H9 (cell line): ENCODE measurements around the gene ASAP3. TPM values are rescaled to one million over a fixed set of nuclear protein-coding genes. Genes with fewer than 3 reads are reported as not detected.

ENCODE experiments used
- DNase-seq: peaks from one replicate; pipeline ENCODE4 v3.0.0-alpha.2; 2017
- H2AFZ ChIP-seq: one replicate; pipeline ENCODE4 v1.6.1; 2013; ENCODE audit warnings: mild to moderate bottlenecking, low read length, control low read depth, moderate library complexity
- H2AK5ac ChIP-seq: 2 replicates; pipeline ENCODE4 v1.6.1; 2013; ENCODE audit warnings: low read length, control low read depth, mixed read lengths; ENCODE audit not compliant: insufficient read length
- H2BK120ac ChIP-seq: one replicate; pipeline ENCODE4 v1.6.1; 2013; ENCODE audit warnings: low read depth, mild to moderate bottlenecking, low read length, control low read depth, inconsistent platforms; ENCODE audit not compliant: poor library complexity, severe bottlenecking
- H2BK12ac ChIP-seq: 2 replicates; pipeline ENCODE4 v1.6.1; 2013; ENCODE audit warnings: low read length, control low read depth, mixed read lengths, low read depth; ENCODE audit not compliant: insufficient read length
- H2BK15ac ChIP-seq: 2 replicates; pipeline ENCODE4 v1.6.1; 2013; ENCODE audit warnings: low read depth, low read length, control low read depth
- H2BK20ac ChIP-seq: one replicate; pipeline ENCODE4 v1.6.1; 2013; ENCODE audit warnings: low read depth, mild to moderate bottlenecking, low read length, control low read depth, inconsistent platforms; ENCODE audit not compliant: poor library complexity, severe bottlenecking
- H2BK5ac ChIP-seq: 2 replicates; pipeline ENCODE4 v1.6.1; 2013; ENCODE audit warnings: low read length, control low read depth, mixed read lengths; ENCODE audit not compliant: insufficient read length
- H3K14ac ChIP-seq: 2 replicates; pipeline ENCODE4 v1.6.1; 2013; ENCODE audit warnings: low read length, control low read depth; ENCODE audit not compliant: insufficient read depth
- H3K18ac ChIP-seq: 2 replicates; pipeline ENCODE4 v1.6.1; 2013; ENCODE audit warnings: low read depth, mild to moderate bottlenecking, mixed read lengths, low read length, control low read depth; ENCODE audit not compliant: insufficient read length
- H3K23ac ChIP-seq: 2 replicates; pipeline ENCODE4 v1.6.1; 2013; ENCODE audit warnings: low read length, control low read depth, mixed read lengths, low read depth; ENCODE audit not compliant: insufficient read length
- H3K23me2 ChIP-seq: 2 replicates; pipeline ENCODE4 v1.6.1; 2013; ENCODE audit warnings: low read depth, mild to moderate bottlenecking, mixed read lengths, low read length, control low read depth; ENCODE audit not compliant: insufficient read length, poor library complexity, severe bottlenecking
- H3K27ac ChIP-seq: 2 replicates; pipeline ENCODE4 v1.5.1; 2013; ENCODE audit warnings: low read length, control low read depth, mixed read lengths, low read depth; ENCODE audit not compliant: insufficient read length
- H3K27me3 ChIP-seq: 2 replicates; pipeline ENCODE4 v1.6.1; 2013; ENCODE audit warnings: low read length, control low read depth, inconsistent platforms; ENCODE audit not compliant: insufficient read depth
- H3K4ac ChIP-seq: 2 replicates; pipeline ENCODE4 v1.6.1; 2013; ENCODE audit warnings: low read depth, mild to moderate bottlenecking, control low read depth, inconsistent platforms, low read length, moderate library complexity
- H3K4me1 ChIP-seq: 2 replicates; pipeline ENCODE4 v1.6.1; 2013; ENCODE audit warnings: low read length, control low read depth, inconsistent platforms; ENCODE audit not compliant: insufficient read depth
- H3K4me2 ChIP-seq: 2 replicates; pipeline ENCODE4 v1.6.1; 2013; ENCODE audit warnings: low read length, control low read depth, mixed read lengths; ENCODE audit not compliant: insufficient read length, insufficient read depth
- H3K56ac ChIP-seq: 2 replicates; pipeline ENCODE4 v1.6.1; 2013; ENCODE audit warnings: low read depth, mild to moderate bottlenecking, mixed read lengths, low read length, control low read depth; ENCODE audit not compliant: insufficient read length
- H3K79me1 ChIP-seq: 2 replicates; pipeline ENCODE4 v1.6.1; 2013; ENCODE audit warnings: low read depth, mild to moderate bottlenecking, moderate library complexity, low read length, control low read depth, inconsistent platforms; ENCODE audit not compliant: insufficient read depth, poor library complexity, severe bottlenecking
- H3K79me2 ChIP-seq: 2 replicates; pipeline ENCODE4 v1.6.1; 2013; ENCODE audit warnings: low read length, control low read depth, inconsistent platforms; ENCODE audit not compliant: insufficient read depth
- H3K9ac ChIP-seq: 2 replicates; pipeline ENCODE4 v1.6.1; 2013; ENCODE audit warnings: low read length, control low read depth, mixed read lengths; ENCODE audit not compliant: insufficient read length; ENCODE audit errors: extremely low read depth
- H3K9me3 ChIP-seq: one replicate; pipeline ENCODE4 v1.6.1; 2013; ENCODE audit warnings: low read depth, low read length, inconsistent platforms; ENCODE audit not compliant: control insufficient read depth
- H3T11ph ChIP-seq: one replicate; pipeline ENCODE4 v1.6.1; 2013; ENCODE audit warnings: mild to moderate bottlenecking, low read length, control low read depth, inconsistent platforms
- H4K20me1 ChIP-seq: one replicate; pipeline ENCODE4 v1.6.1; 2013; ENCODE audit not compliant: control insufficient read depth, insufficient read length, insufficient read depth
- H4K5ac ChIP-seq: 2 replicates; pipeline ENCODE4 v1.6.1; 2013; ENCODE audit warnings: low read depth, mild to moderate bottlenecking, mixed read lengths, low read length, control low read depth; ENCODE audit not compliant: insufficient read length
- H4K8ac ChIP-seq: replicated peaks from 2 replicates; pipeline ENCODE4 v1.6.1; 2013; ENCODE audit warnings: low read length, control low read depth, mixed read lengths, low read depth; ENCODE audit not compliant: insufficient read length
- H4K91ac ChIP-seq: 2 replicates; pipeline ENCODE4 v1.6.1; 2013; ENCODE audit warnings: low read depth, mild to moderate bottlenecking, moderate library complexity, mixed read lengths, low read length, control low read depth; ENCODE audit not compliant: insufficient read length
- H3K27ac Mint-ChIP-seq, 3 experiments: 2 replicates in 2 of 3; 3 replicates in 1 of 3; pipeline ENCODE4 v1.8.0; 2020 to 2021; ENCODE audit warnings: mixed read lengths in 3 of 3, mild to moderate bottlenecking in 1 of 3, moderate library complexity in 1 of 3
- H3K27me3 Mint-ChIP-seq: 2 replicates; pipeline ENCODE4 v1.8.0; 2021; ENCODE audit warnings: low read depth, mild to moderate bottlenecking, moderate library complexity, mixed read lengths
- H3K36me3 Mint-ChIP-seq, 3 experiments: 2 replicates in 2 of 3; 3 replicates in 1 of 3; pipeline ENCODE4 v1.8.0; 2020 to 2021; ENCODE audit warnings: low read depth in 3 of 3, mixed read lengths in 3 of 3; ENCODE audit not compliant: insufficient read depth in 1 of 3
- H3K4me1 Mint-ChIP-seq, 2 experiments: 2 replicates each; pipeline ENCODE4 v1.8.0; 2020; ENCODE audit warnings: mixed read lengths in 2 of 2
- H3K4me3 Mint-ChIP-seq, 2 experiments: 2 replicates in 1 of 2; 3 replicates in 1 of 2; pipeline ENCODE4 v1.8.0; 2020 to 2021; ENCODE audit warnings: mild to moderate bottlenecking in 2 of 2, mixed read lengths in 2 of 2, moderate library complexity in 1 of 2
- H3K9me3 Mint-ChIP-seq, 2 experiments: 2 replicates in 1 of 2; 3 replicates in 1 of 2; pipeline ENCODE4 v1.8.0; 2020; ENCODE audit warnings: mild to moderate bottlenecking in 2 of 2, mixed read lengths in 2 of 2, moderate library complexity in 1 of 2
- CTCF ChIP-seq: fragments of 200-600 bp; sonication (generic); conservative IDR thresholded peaks from 3 replicates; pipeline ENCODE4 v1.8.0; 2021; ENCODE audit warnings: antibody characterized with exemption, mild to moderate bottlenecking
- WGBS: extraction: QIAGEN DNeasy Blood & Tissue Kit; methylation state at CpG from one replicate; pipeline ENCODE4 v1.1.7; 2013; ENCODE audit warnings: missing lambda C conversion rate, low lambda C conversion rate, mixed read lengths; ENCODE audit not compliant: insufficient read length; ENCODE audit errors: extremely low coverage; 5-methylcytosine and 5-hydroxymethylcytosine counted together
- total RNA-seq: library from RNA; stranded (reverse); gene quantifications from 2 replicates; pipeline ENCODE4 v1.2.1, GENCODE V29; 2021

ASAP3 gene
- total RNA-seq, 1 experiment from 2014 or later, result 26.7 TPM

GRCh38 chr1:23460519-23460918 lies 23.5 kb downstream of the ASAP3 start:
- no peak for TF ChIP-seq CTCF
- DNase-seq, result no peak
- Mint-ChIP-seq H3K36me3 (peaks cover 0 to 2% (median 2%) of the 10 kb centered on the region in 3 experiments; a peak in 2 of 7 replicates), H3K27ac (no peak overlapping the region), H3K4me3 (no peak overlapping the region), H3K9me3 (no peaks in the 10 kb centered on the region), H3K4me1 (peaks cover 6% of the 10 kb centered on the region in 2 experiments; a peak in 3 of 4 replicates), H3K27me3 (no peaks in the 10 kb centered on the region; the same call in 1 of the 2 replicates)
- Histone ChIP-seq H4K91ac (no peak overlapping the region), H2BK20ac (no peak overlapping the region), H3K23me2 (no peaks in the 10 kb centered on the region), H4K5ac (no peak overlapping the region), H3K79me1 (no peaks in the 10 kb centered on the region), H3K79me2 (no peaks in the 10 kb centered on the region; the same call in 1 of the 2 replicates), H3K27ac (no peak overlapping the region), H3K56ac (no peak overlapping the region), H3K4ac (no peak overlapping the region), H3K18ac (no peak overlapping the region), H2AK5ac (no peak overlapping the region), H3K9me3 (no peaks in the 10 kb centered on the region), H3K4me2 (no peak overlapping the region), H3K9ac (no peak overlapping the region), H2AFZ (no peak overlapping the region), H3K4me1 (no peaks in the 10 kb centered on the region; the same call in 1 of the 2 replicates), H2BK12ac (no peak overlapping the region), H3K14ac (no peak overlapping the region), H2BK5ac (no peak overlapping the region), H3T11ph (no peak overlapping the region), H4K8ac (no peak overlapping the region), H2BK15ac (no peak overlapping the region), H2BK120ac (no peak overlapping the region), H3K23ac (no peak overlapping the region), H4K20me1 (no peaks in the 10 kb centered on the region), H3K27me3 (no peaks in the 10 kb centered on the region)
- no CpG with 5 or more reads among the region's 4 CpGs for WGBS
